Right lobe of liver (tissue), 4 donors: ENCODE data around the gene NOA1.

Experiments used
- CTCF ChIP-seq, 4 donors: fragments of 200-600 bp in 3 of 4; fragments of 450-650 bp in 1 of 4; IDR thresholded peaks; one replicate each; pipeline versions ENCODE4 v1.5.1 to v1.8.0; 2016 to 2022; ENCODE audit warnings: antibody characterized with exemption in 4 of 4, mild to moderate bottlenecking in 2 of 4
- POLR2A ChIP-seq: fragments of 450-650 bp; IDR thresholded peaks from one replicate; pipeline ENCODE4 v1.6.1; 2017; ENCODE audit warnings: antibody characterized with exemption, mild to moderate bottlenecking
- donor health status: DM: no; HTN: no; CAD: no.
- donor health status: DM: no; HTN: no; CAD: no.
- donor health status: DM: no; HTN: yes; CAD: no.

- TF ChIP-seq CTCF (IDR thresholded peaks at IDR 0.05) (no peak), POLR2A (no peak)
Measured at GRCh38 chr4:56981795-56982201, 4.4 kb upstream of the NOA1 start.
